GM12892 (cell line): ENCODE measurements around the gene KCNMA1.

ENCODE experiments used
- POLR2A ChIP-seq: IDR thresholded peaks from 2 replicates; pipeline ENCODE4 v1.6.1; 2011; ENCODE audit warnings: low read depth, low read length, control low read depth
- TAF1 ChIP-seq: IDR thresholded peaks from 2 replicates; pipeline ENCODE4 v1.6.1; 2011; ENCODE audit warnings: low read depth, mild to moderate bottlenecking, control low read depth, low read length, borderline replicate concordance

GRCh38 chr10:77004917-77005564 lies 632.6 kb downstream of the KCNMA1 start:
- TF ChIP-seq POLR2A, result no peak
- TF ChIP-seq TAF1, result no peak
